Adipocyte (in vitro differentiated cells): ENCODE measurements around the gene ISCU.
"Not testable (repeated sequence)": the region's sequence is repeated elsewhere in the genome, so short reads cannot be mapped to it uniquely, and the experiment has no call there.

Experiments used
- DNase-seq: peaks from one replicate; pipeline ENCODE4 v3.0.0-alpha.2; 2015; ENCODE audit warnings: low read depth
- H3K27me3 ChIP-seq: replicated peaks from 2 replicates; pipeline ENCODE4 v1.7.0; 2013; ENCODE audit warnings: mild to moderate bottlenecking, low read length, moderate library complexity; ENCODE audit not compliant: control insufficient read depth, insufficient read depth
- H3K36me3 ChIP-seq: 2 replicates; pipeline ENCODE4 v1.7.0; 2013; ENCODE audit warnings: low read length, mild to moderate bottlenecking, moderate library complexity; ENCODE audit not compliant: control insufficient read depth, insufficient read depth, severe bottlenecking
- H3K4me1 ChIP-seq: 2 replicates; pipeline ENCODE4 v1.7.0; 2013; ENCODE audit warnings: mild to moderate bottlenecking, low read length, moderate library complexity; ENCODE audit not compliant: control insufficient read depth, insufficient read depth
- H3K4me3 ChIP-seq: 2 replicates; pipeline ENCODE4 v1.7.0; 2013; ENCODE audit warnings: mild to moderate bottlenecking, low read length, moderate library complexity
- H3K9ac ChIP-seq: 2 replicates; pipeline ENCODE4 v1.7.0; 2013; ENCODE audit warnings: mild to moderate bottlenecking, low read length, moderate library complexity
- H3K9me3 ChIP-seq: 2 replicates; pipeline ENCODE4 v1.7.0; 2013; ENCODE audit warnings: mild to moderate bottlenecking, low read length, moderate library complexity; ENCODE audit not compliant: control insufficient read depth

The ISCU gene

DNA sequence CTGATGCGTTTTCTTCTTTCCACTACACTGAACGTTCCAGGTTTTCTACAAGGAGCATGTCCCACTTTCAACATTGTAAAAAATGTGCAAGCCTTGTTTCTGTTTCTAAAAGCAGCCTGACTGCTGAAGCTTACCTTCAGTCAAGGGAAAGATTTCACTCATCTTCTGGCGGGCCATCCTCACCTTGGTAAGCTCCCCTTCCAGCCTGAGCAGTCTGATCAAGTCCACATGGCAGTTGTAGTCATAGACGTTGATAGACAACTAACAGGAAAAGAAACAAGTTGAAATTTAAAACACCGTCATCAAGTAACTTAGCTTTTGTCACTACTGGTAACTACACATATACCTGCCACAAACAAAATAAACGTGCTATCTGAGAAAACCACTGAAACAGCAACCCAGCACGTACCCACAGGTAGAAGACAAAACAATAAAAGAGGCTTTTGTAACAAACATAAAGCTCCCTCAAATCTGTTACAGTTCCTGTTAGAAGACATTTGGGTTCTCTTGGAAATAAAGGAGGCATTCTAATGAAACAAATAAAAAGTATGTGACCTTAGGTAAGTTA lies 13.4 kb upstream of the ISCU start:
- H3K27me3 ChIP-seq = no peaks in the 10 kb centered on the region
- H3K4me3 ChIP-seq = no peak overlapping the region
- no peak overlapping the region for H3K9ac ChIP-seq
- H3K36me3 ChIP-seq = peaks cover 49% of the 10 kb centered on the region
- no peak for DNase-seq
- peaks cover 16% of the 10 kb centered on the region for H3K4me1 ChIP-seq
- H3K9me3 ChIP-seq = no peaks in the 10 kb centered on the region

DNA sequence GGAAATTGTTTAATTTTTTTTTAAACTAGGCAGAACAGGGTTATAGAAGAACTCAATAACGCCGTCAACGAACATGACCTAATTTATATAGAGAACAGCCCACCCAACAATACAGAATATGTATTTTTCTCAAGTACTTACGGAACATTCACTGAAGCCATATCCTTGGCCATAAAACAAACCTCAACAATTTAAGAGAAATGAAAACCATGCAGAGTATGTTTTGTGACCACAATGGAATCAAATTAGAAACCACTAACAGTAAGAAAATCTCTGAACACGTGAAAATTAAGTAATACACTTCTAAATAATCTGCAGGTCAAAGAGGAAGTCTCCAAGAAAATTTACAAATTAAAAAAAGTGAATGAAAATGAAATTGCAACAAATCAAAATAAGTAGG lies 10.9 kb upstream of the ISCU start:
- peaks cover 25% of the 10 kb centered on the region for H3K36me3 ChIP-seq
- peak; percentile 72 for DNase-seq
- peaks cover 16% of the 10 kb centered on the region for H3K4me1 ChIP-seq
- no peaks in the 10 kb centered on the region for H3K9me3 ChIP-seq
- no peaks in the 10 kb centered on the region for H3K27me3 ChIP-seq
- H3K4me3 ChIP-seq = no peak overlapping the region
- no peak overlapping the region for H3K9ac ChIP-seq

GRCh38 chr12:108553799-108554198 lies 8.6 kb upstream of the ISCU start:
- H3K36me3 ChIP-seq = peaks cover 2% of the 10 kb centered on the region
- no peak for DNase-seq
- H3K4me1 ChIP-seq = peaks cover 16% of the 10 kb centered on the region
- H3K27me3 ChIP-seq = no peaks in the 10 kb centered on the region
- no peaks in the 10 kb centered on the region for H3K9me3 ChIP-seq
- no peak overlapping the region for H3K9ac ChIP-seq
- no peak overlapping the region for H3K4me3 ChIP-seq

DNA sequence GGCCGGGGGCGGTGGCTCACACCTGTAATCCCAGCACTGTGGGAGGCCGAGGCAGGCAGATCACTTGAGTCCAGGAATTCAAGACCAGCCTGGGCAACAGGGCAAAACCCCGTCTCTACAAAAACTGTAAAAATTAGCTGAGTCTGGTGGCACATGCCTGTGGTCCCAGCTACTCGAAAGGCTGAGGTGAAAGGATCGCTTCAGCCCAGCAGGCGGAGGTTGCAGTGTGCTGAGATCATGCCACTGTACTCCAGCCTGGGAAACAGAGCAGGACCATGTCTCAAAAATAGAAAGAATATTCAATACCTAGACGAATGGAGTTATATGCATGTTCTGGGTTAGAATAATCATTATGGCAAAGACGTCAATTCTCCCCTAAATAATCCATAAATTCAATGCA lies 7.0 kb upstream of the ISCU start:
- not testable (repeated sequence) for H3K27me3 ChIP-seq, DNase-seq, H3K9me3 ChIP-seq, H3K4me3 ChIP-seq, H3K36me3 ChIP-seq, H3K9ac ChIP-seq
- peaks cover 26% of the 10 kb centered on the region for H3K4me1 ChIP-seq

DNA sequence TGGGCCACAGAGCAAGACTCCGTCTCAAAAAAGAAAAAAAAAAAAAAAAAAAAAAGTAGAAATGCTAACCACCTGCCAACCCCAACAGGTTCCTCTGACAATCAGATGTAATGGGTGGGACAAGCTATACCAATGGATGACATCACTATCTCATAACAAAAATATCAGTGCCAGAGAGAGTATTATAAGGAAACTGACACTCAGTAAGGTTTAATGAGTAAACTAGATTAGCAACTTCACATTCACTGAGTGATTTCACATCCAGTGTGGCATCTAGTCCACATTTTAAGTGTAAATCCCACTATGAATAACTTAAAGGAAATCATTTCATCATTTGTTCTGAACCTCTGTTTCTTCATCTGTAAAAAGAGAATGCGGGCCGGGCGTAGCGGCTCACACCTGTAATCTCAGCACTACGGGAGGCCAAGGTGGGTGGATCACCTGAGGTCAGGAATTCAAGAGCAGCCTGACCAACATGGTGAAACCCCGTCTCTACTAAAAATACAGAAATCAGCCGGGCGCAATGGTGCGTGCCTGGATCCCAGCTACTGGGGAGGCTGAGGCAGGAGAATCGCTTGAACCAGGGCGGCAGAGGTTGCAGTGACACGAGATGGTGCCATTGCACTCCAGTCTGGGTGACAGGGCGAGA lies 3.3 kb upstream of the ISCU start:
- H3K4me3 ChIP-seq = peak overlapping the region; percentile 96
- H3K9me3 ChIP-seq = no peaks in the 10 kb centered on the region
- H3K9ac ChIP-seq = no peak overlapping the region
- H3K36me3 ChIP-seq = peaks cover 2% of the 10 kb centered on the region
- no peak for DNase-seq
- peaks cover 23% of the 10 kb centered on the region for H3K4me1 ChIP-seq
- H3K27me3 ChIP-seq = no peaks in the 10 kb centered on the region

DNA sequence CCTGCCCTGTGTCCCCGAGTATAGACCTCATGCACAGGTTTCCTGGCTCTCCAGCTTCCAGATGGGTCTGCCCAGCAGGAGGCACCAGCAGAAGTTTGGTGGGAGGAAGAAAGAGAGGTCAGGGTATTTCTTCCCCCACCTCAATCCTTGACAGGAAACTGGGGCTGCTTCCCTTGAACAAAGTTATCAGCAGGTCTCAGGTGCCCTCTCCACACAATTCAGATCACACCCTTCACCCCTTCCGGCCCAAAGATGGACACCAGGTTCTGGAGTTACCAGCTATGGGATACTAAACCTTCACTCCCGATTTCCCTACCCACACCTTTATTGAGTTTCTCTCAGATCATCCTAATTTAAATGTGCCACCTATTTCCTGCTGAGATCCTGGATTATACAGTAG lies 2.6 kb upstream of the ISCU start:
- Histone ChIP-seq H3K36me3 (peaks cover 9% of the 10 kb centered on the region), H3K9ac (peak overlapping the region; percentile 94), H3K4me1 (peaks cover 29% of the 10 kb centered on the region), H3K27me3 (no peaks in the 10 kb centered on the region), H3K4me3 (peak overlapping the region; percentile 96), H3K9me3 (no peaks in the 10 kb centered on the region)
- DNase-seq = no peak

GRCh38 chr12:108560321-108560721 lies 2.1 kb upstream of the ISCU start:
- peaks cover 35% of the 10 kb centered on the region for H3K4me1 ChIP-seq
- peak; percentile 58 for DNase-seq
- H3K36me3 ChIP-seq = peaks cover 14% of the 10 kb centered on the region
- peak overlapping the region; percentile 94 for H3K9ac ChIP-seq
- H3K4me3 ChIP-seq = peak overlapping the region; percentile 96
- no peaks in the 10 kb centered on the region for H3K27me3 ChIP-seq
- no peaks in the 10 kb centered on the region for H3K9me3 ChIP-seq

GRCh38 chr12:108560752-108561719 lies 1.4 kb upstream of the ISCU start, which contains the start of gene SART3:
TSS of gene SART3 (minus strand) at chr12:108561173. CDS start at chr12:108561154, 19 bp downstream.
- peaks cover 20% of the 10 kb centered on the region for H3K36me3 ChIP-seq
- peak within 1 kb of the TSS; percentile 96 for H3K4me3 ChIP-seq
- DNase-seq = peak; percentile 93
- H3K9me3 ChIP-seq = no peaks in the 10 kb centered on the region
- peaks cover 42% of the 10 kb centered on the region for H3K4me1 ChIP-seq
- peak within 1 kb of the TSS; percentile 94 for H3K9ac ChIP-seq
- no peaks in the 10 kb centered on the region for H3K27me3 ChIP-seq

DNA sequence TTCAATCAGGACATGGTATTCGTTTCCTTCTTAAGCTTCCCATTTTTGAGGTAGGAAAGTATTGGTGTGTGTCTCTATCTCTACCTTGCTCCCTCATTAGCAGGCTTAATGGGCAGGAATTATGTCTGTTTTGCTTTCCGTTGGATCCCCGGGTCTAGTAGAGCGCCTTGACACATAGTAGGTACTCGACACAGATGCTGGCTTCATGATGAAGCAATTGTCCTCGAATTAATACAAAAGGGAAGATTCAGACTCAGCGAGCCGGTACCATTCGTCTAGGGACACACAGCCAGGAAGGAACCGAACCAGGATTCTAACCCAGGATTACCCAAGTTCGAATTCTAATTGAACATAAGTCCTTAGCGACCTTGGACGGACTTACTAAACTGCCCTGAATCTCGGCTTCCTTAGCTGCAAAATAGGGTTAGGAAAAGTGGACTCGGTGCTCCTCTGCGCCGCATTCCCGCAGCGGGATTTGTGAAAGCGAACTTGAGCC lies 496 bp upstream of the ISCU start:
- no peaks in the 10 kb centered on the region for H3K27me3 ChIP-seq
- DNase-seq = no peak
- H3K36me3 ChIP-seq = peaks cover 27% of the 10 kb centered on the region
- H3K9ac ChIP-seq = peak overlapping the region; percentile 94
- peak overlapping the region; percentile 96 for H3K4me3 ChIP-seq
- no peaks in the 10 kb centered on the region for H3K9me3 ChIP-seq
- H3K4me1 ChIP-seq = peaks cover 51% of the 10 kb centered on the region

GRCh38 chr12:108563136-108563803 lies 874 bp downstream of the ISCU start:
- no peaks in the 10 kb centered on the region for H3K9me3 ChIP-seq
- peaks cover 65% of the 10 kb centered on the region for H3K4me1 ChIP-seq
- no peaks in the 10 kb centered on the region for H3K27me3 ChIP-seq
- peak; percentile 97 for DNase-seq
- peak overlapping the region; percentile 96 for H3K4me3 ChIP-seq
- peaks cover 41% of the 10 kb centered on the region for H3K36me3 ChIP-seq
- H3K9ac ChIP-seq = peak overlapping the region; percentile 99
